Measurements from ENCODE around the gene CYBA.
A peak's percentile ranks its signal among the peaks of the same experiment; 100 is the strongest.

The CYBA gene

DNA sequence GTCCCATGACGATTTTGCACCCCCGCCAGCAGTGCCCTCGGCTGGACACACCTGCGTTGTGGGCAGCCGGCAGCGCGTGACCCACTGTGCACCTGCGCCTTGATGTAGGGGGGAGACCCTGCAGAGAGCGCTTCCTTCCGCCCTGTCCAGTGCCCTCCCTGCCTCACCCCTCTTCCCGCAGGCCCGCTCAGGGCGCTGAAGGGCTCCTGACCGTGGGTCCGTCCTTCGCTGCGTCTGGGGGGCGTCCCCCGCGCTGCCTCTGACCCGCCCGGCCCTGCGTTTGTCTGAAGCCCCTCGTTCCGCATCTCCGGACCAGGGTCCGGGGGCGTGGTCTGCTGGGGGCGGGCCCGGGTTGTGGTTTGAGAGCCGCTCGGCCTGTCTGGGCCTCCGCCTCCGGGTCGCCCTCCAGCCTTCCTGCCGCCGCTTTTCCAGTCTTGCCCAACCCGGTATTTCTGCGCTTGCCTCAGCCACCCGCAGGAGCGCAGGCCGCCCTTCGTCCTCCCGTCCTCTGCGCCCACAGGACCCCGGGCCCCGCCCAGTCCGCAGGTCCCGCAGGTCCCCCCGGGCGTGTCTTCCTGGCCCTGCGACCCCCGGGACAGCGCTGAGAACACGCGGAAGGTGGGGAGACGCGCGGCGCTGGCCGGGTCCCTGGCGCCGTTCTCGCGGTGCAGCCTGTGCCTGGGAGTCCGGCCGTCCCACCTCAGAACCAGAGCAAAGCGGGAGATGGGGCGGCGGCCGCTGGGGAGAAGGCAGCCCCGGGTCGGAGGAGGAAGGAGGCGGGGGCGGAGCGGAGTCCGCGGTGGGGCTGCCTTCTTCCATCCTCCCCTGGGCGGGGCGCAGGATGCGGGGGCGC lies 16.5 kb downstream of the CYBA start:
- in situ Hi-C loops (cut with HindIII; ENCODE audit: low pct_ligation_motif_present, low sequenced_read_pairs): no loop called here

DNA sequence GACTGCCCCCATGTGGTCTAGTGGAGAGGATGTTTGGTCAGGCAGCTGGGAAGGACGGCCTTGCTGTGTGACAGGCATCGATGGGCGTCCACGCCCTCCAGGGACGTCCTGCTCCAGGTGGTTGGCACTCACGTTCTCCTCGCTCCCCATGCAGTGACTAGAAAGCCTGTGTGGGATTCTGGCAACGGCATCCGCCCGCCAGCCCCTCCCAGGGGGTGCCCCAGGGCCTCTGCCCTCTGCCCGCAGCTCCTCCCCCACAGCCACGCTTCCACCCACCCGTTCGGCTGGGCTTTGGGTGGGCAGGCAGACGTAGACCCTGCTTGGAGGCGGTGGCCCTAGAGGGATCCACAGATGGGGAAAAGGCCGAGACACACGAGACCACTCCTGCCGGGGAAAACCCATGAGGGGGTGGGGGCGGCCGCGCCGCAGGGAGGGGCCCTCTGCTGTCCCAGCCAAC lies 17.1 kb downstream of the CYBA start:
- peak overlapping the region; percentile 55 for H3K4me3 ChIP-seq (ENCODE audit: low read depth, low read length)
- in situ Hi-C loops (cut with HindIII; ENCODE audit: low pct_ligation_motif_present, low sequenced_read_pairs): no loop called here
- peaks cover 4% of the 10 kb centered on the region for H3K27me3 ChIP-seq (replicated peaks)
- peak; percentile 30 for DNase-seq
- H3K36me3 ChIP-seq (replicated peaks): peaks cover 30% of the 10 kb centered on the region
- H3K27ac ChIP-seq: no peak overlapping the region
- TF ChIP-seq, protein P1, sequence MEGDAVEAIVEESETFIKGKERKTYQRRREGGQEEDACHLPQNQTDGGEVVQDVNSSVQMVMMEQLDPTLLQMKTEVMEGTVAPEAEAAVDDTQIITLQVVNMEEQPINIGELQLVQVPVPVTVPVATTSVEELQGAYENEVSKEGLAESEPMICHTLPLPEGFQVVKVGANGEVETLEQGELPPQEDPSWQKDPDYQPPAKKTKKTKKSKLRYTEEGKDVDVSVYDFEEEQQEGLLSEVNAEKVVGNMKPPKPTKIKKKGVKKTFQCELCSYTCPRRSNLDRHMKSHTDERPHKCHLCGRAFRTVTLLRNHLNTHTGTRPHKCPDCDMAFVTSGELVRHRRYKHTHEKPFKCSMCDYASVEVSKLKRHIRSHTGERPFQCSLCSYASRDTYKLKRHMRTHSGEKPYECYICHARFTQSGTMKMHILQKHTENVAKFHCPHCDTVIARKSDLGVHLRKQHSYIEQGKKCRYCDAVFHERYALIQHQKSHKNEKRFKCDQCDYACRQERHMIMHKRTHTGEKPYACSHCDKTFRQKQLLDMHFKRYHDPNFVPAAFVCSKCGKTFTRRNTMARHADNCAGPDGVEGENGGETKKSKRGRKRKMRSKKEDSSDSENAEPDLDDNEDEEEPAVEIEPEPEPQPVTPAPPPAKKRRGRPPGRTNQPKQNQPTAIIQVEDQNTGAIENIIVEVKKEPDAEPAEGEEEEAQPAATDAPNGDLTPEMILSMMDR (IDR thresholded peaks at IDR 0.05; ENCODE audit: low read depth, low read length, missing control alignments): peak; percentile 66

More for the DNA sequence above, 16.5 kb downstream of the CYBA start:
- TF ChIP-seq, protein P1 (IDR thresholded peaks at IDR 0.05; ENCODE audit: low read depth, low read length, missing control alignments): no peak
- DNase-seq: peak; percentile 32
- peaks cover 24% of the 10 kb centered on the region for H3K36me3 ChIP-seq (replicated peaks)
- peak overlapping the region; percentile 55 for H3K4me3 ChIP-seq (ENCODE audit: low read depth, low read length)
- peaks cover 10% of the 10 kb centered on the region for H3K27me3 ChIP-seq (replicated peaks)
- peak overlapping the region; percentile 51 for H3K27ac ChIP-seq

DNA sequence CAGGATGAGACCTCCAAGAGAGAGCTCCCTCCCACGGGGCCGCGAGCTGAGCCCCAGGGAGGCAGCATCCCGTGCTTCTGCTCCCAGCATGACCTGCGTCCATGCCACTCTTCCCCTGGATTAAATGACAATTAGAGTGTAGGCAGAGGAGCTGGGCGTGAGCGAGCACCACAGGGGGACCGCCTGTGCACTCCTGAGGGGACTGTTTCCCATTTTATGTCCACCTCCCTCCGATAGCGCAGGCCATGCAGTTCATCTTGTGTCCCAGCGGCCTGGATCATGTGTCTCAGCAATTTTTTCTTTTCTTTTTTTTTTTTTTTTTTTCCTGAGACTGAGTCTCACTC lies 18.3 kb downstream of the CYBA start:
- no peak overlapping the region for H3K4me3 ChIP-seq (ENCODE audit: low read depth, low read length)
- no peak overlapping the region for H3K27ac ChIP-seq
- no peak for DNase-seq
- H3K27me3 ChIP-seq (replicated peaks): no peaks in the 10 kb centered on the region
- H3K36me3 ChIP-seq (replicated peaks): peaks cover 41% of the 10 kb centered on the region
- TF ChIP-seq, protein P1 (IDR thresholded peaks at IDR 0.05; ENCODE audit: low read depth, low read length, missing control alignments): no peak
- in situ Hi-C loops (cut with HindIII; ENCODE audit: low pct_ligation_motif_present, low sequenced_read_pairs): no loop called here

DNA sequence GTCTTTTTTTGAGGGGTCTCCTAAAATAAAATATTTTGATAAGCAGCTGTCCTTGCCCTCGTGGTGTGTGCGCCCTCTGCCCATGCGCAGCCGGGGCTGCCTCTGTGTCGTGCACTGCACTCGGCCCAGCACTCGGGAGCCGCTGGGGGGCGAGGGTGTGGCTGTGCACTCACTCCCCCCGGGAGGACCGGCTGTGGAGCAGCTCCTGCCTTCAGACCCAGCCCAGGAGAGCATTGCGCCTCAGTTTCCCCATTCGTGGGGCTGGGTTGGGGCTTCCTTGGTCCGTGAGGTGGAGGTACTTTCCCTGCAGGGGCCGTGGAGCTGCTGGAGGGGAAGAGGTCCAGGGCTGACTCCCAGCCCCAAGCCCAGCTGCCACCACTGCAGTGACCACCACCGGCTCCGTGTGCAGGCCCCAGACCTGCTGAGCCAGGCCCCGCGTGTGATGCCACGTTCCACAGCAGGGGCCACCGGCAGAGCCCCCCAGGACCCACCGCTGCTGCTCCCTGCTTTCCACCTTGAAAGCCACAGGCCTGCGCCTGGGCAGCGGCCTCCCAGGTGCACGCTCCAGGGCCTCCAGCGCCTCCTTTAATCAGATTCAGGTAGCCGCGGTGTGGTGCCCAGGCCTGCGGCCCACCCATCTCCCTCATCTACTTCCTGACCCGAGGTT lies 18.8 kb downstream of the CYBA start:
- DNase-seq: no peak
- Histone ChIP-seq H3K4me3 (ENCODE audit: low read depth, low read length) (no peak overlapping the region), H3K27ac (no peak overlapping the region), H3K36me3 (replicated peaks) (peaks cover 46% of the 10 kb centered on the region), H3K27me3 (replicated peaks) (no peaks in the 10 kb centered on the region)
- TF ChIP-seq, protein P1 (IDR thresholded peaks at IDR 0.05; ENCODE audit: low read depth, low read length, missing control alignments): no peak
- in situ Hi-C loops (cut with HindIII; ENCODE audit: low pct_ligation_motif_present, low sequenced_read_pairs): no loop called here

DNA sequence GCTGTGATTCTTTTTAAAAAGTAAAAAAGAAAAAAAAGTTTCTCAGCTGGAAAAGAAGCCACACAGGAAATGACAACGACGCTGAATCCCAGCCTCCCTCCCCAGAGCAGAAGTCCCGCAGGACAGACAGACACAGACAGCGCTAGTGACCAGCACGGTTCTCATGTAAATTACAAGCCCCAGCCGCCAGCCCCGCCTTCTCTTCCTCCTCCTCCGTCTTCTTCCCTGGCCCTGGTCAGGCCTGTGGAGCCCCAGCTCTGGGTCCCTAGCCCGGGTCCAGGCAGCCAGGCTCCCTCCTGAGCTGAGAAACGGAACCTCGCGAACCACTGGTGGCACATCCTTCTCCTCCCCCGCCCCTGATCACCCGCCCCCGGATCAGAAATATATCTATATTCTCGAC lies 19.5 kb downstream of the CYBA start:
- H3K4me3 ChIP-seq (ENCODE audit: low read depth, low read length): no peak overlapping the region
- H3K27me3 ChIP-seq (replicated peaks): no peaks in the 10 kb centered on the region
- TF ChIP-seq, protein P1 (IDR thresholded peaks at IDR 0.05; ENCODE audit: low read depth, low read length, missing control alignments): no peak
- peaks cover 46% of the 10 kb centered on the region for H3K36me3 ChIP-seq (replicated peaks)
- in situ Hi-C loops (cut with HindIII; ENCODE audit: low pct_ligation_motif_present, low sequenced_read_pairs): no loop called here
- no peak for DNase-seq
- H3K27ac ChIP-seq: no peak overlapping the region

All from brain microvascular endothelial cell (primary cell).